Activated CD8-positive, alpha-beta T cell treated with anti-CD3 and anti-CD28 coated beads for 36 hours (primary cell): ENCODE results near the gene LNP1. TPM values are rescaled to one million over a fixed set of nuclear protein-coding genes. Genes with fewer than 3 reads are reported as not detected.

Experiments
- ATAC-seq: fragments of 200-7000 bp; cut with Tn5 transposase; one replicate; pipeline ENCODE4 v1.10.0; 2021; ENCODE audit warnings: mild to moderate bottlenecking, moderate library complexity
- CTCF ChIA-PET: fragments of 350-600 bp; sonication (Branson Sonifier 250); formaldehyde crosslinking; loops from one replicate; lab custom pipeline; 2021; ENCODE audit warnings: antibody characterized with exemption; lab: Charles Lee
- POLR2A ChIA-PET: fragments of 350-600 bp; sonication (Branson Sonifier 250); formaldehyde crosslinking; loops from one replicate; lab custom pipeline; 2021; ENCODE audit warnings: antibody characterized with exemption; lab: Charles Lee
- DNase-seq: peaks from one replicate; pipeline ENCODE4 v3.0.0-alpha.2; 2020
- H3K27ac Mint-ChIP-seq: one replicate; pipeline ENCODE4 v1.8.0; 2021; ENCODE audit warnings: mild to moderate bottlenecking, mixed read lengths
- H3K27me3 Mint-ChIP-seq: one replicate; pipeline ENCODE4 v1.8.0; 2021; ENCODE audit warnings: mixed read lengths
- H3K36me3 Mint-ChIP-seq: one replicate; pipeline ENCODE4 v1.8.0; 2021; ENCODE audit warnings: low read depth, mixed read lengths
- H3K4me1 Mint-ChIP-seq: one replicate; pipeline ENCODE4 v1.8.0; 2021; ENCODE audit warnings: low read depth, mixed read lengths
- H3K4me3 Mint-ChIP-seq: one replicate; pipeline ENCODE4 v1.8.0; 2021; ENCODE audit warnings: mild to moderate bottlenecking, moderate library complexity, mixed read lengths
- H3K9me3 Mint-ChIP-seq: one replicate; pipeline ENCODE4 v1.8.0; 2021; ENCODE audit warnings: mixed read lengths
- CTCF ChIP-seq: fragments of 200-600 bp; IDR thresholded peaks from one replicate; pipeline ENCODE4 v1.8.0; 2022; ENCODE audit warnings: antibody characterized with exemption, mild to moderate bottlenecking
- intact Hi-C: fragments of 100-400 bp; cut with micrococcal nuclease; formaldehyde crosslinking; loops from one replicate; pipeline ENCODE4 v1.10.0; 2022
- total RNA-seq, 2 experiments: library from RNA; stranded (reverse); gene quantifications; one replicate each; pipeline ENCODE4 v1.2.3, GENCODE V29; 2021

LNP1 gene
- total RNA-seq, 2 experiments from 2014 or later = 2.5 TPM

- H3K27ac Mint-ChIP-seq = no peak overlapping the region
- DNase-seq (peak; percentile 26), ATAC-seq (no peak)
- H3K4me1 Mint-ChIP-seq = peaks cover 34% of the 10 kb centered on the region
- peaks cover 37% of the 10 kb centered on the region for H3K36me3 Mint-ChIP-seq
- peaks cover 11% of the 10 kb centered on the region for H3K9me3 Mint-ChIP-seq
- ChIA-PET CTCF (no interaction called here), POLR2A (no interaction called here)
- intact Hi-C loops = no loop called here
- peak overlapping the region; percentile 84 for H3K4me3 Mint-ChIP-seq
- no peaks in the 10 kb centered on the region for H3K27me3 Mint-ChIP-seq
- TF ChIP-seq CTCF = no peak
Observed at GRCh38 chr3:100403362-100404249, 2.3 kb downstream of the LNP1 start.

- H3K9me3 Mint-ChIP-seq = peaks cover 11% of the 10 kb centered on the region
- H3K4me1 Mint-ChIP-seq = peaks cover 29% of the 10 kb centered on the region
- H3K27me3 Mint-ChIP-seq = no peaks in the 10 kb centered on the region
- DNase-seq (no peak), ATAC-seq (no peak)
- peaks cover 36% of the 10 kb centered on the region for H3K36me3 Mint-ChIP-seq
- intact Hi-C loops = no loop called here
- no peak overlapping the region for H3K27ac Mint-ChIP-seq
- peak overlapping the region; percentile 84 for H3K4me3 Mint-ChIP-seq
- ChIA-PET POLR2A (no interaction called here), CTCF (no interaction called here)
- TF ChIP-seq CTCF = no peak
Observed at GRCh38 chr3:100404250-100404548, 2.9 kb downstream of the LNP1 start.

GRCh38 chr3:100407164-100407563 is 5.8 kb downstream of the LNP1 start:
- TF ChIP-seq CTCF = no peak
- Mint-ChIP-seq H3K4me1 (peaks cover 21% of the 10 kb centered on the region), H3K27ac (no peak overlapping the region), H3K4me3 (no peak overlapping the region), H3K36me3 (peaks cover 39% of the 10 kb centered on the region), H3K9me3 (peaks cover 18% of the 10 kb centered on the region), H3K27me3 (no peaks in the 10 kb centered on the region)
- ChIA-PET CTCF (no interaction called here), POLR2A (no interaction called here)
- DNase-seq = no peak
- intact Hi-C loops = no loop called here
- ATAC-seq = no peak

GRCh38 chr3:100407977-100408532 is 6.7 kb downstream of the LNP1 start:
- Mint-ChIP-seq H3K27ac (no peak overlapping the region), H3K27me3 (no peaks in the 10 kb centered on the region), H3K4me1 (peaks cover 17% of the 10 kb centered on the region), H3K9me3 (peaks cover 24% of the 10 kb centered on the region), H3K36me3 (peaks cover 47% of the 10 kb centered on the region), H3K4me3 (no peak overlapping the region)
- intact Hi-C loops = no loop called here
- TF ChIP-seq CTCF = no peak
- no peak for ATAC-seq
- POLR2A ChIA-PET = no interaction called here
- no peak for DNase-seq
- CTCF ChIA-PET = interaction anchor here (1.0 kb wide), 1 partner anchor 11 kb away, joined by 3 read pairs; no protein-coding TSS in a partner anchor
